Upper lobe of left lung (tissue), 6 donors: ENCODE results near the gene FXYD7. TPM values are rescaled to one million over a fixed set of nuclear protein-coding genes. Genes with fewer than 3 reads are reported as not detected.

ENCODE experiments used
- ATAC-seq, 2 donors: fragments of 200-7000 bp; cut with Tn5 transposase; one replicate each; pipeline ENCODE4 v1.9.1; 2022; ENCODE audit warnings: mild to moderate bottlenecking in 2 of 2, moderate library complexity in 2 of 2; ENCODE audit not compliant: low FRiP score in 2 of 2
- DNase-seq, 2 donors: peaks; one replicate each; pipeline ENCODE4 v3.0.0-alpha.2; 2019 to 2020
- H3K27ac ChIP-seq, 4 donors: fragments of 200-600 bp; sonication (generic); one replicate each; pipeline ENCODE4 v1.5.1; 2016 to 2019
- H3K27me3 ChIP-seq, 4 donors: fragments of 200-600 bp; sonication (generic); one replicate each; pipeline ENCODE4 v1.5.1; 2017 to 2019
- H3K36me3 ChIP-seq, 4 donors: fragments of 200-600 bp; sonication (generic); one replicate each; pipeline ENCODE4 v1.5.1; 2016 to 2019
- H3K4me1 ChIP-seq, 4 donors: fragments of 200-600 bp; sonication (generic); one replicate each; pipeline ENCODE4 v1.5.1; 2018 to 2019
- H3K4me3 ChIP-seq, 4 donors: fragments of 200-600 bp; sonication (generic); one replicate each; pipeline ENCODE4 v1.5.1; 2017 to 2019; ENCODE audit warnings: mild to moderate bottlenecking in 2 of 4, moderate library complexity in 1 of 4
- H3K9me3 ChIP-seq, 4 donors: fragments of 200-600 bp; sonication (generic); one replicate each; pipeline ENCODE4 v1.5.1; 2018 to 2019
- CTCF ChIP-seq, 6 experiments: fragments of 450-650 bp in 4 of 6; fragments of 200-600 bp in 2 of 6; sonication (generic) in 2 of 6; IDR thresholded peaks; one replicate each; pipeline ENCODE4 v1.5.1; 2016 to 2019; ENCODE audit warnings: antibody characterized with exemption in 6 of 6
- EP300 ChIP-seq, 4 donors: sonication (generic); formaldehyde crosslinking; IDR thresholded peaks; one replicate each; pipeline ENCODE4 v1.5.1; 2017; ENCODE audit warnings: antibody characterized with exemption in 4 of 4, control low read depth in 2 of 4
- POLR2A ChIP-seq, 4 donors: fragments of 450-650 bp; IDR thresholded peaks; one replicate each; pipeline ENCODE4 v1.5.1; 2016 to 2017; ENCODE audit warnings: antibody characterized with exemption in 4 of 4, mild to moderate bottlenecking in 2 of 4
- POLR2AphosphoS5 ChIP-seq, 2 donors: sonication (generic); formaldehyde crosslinking; IDR thresholded peaks; one replicate each; pipeline ENCODE4 v1.5.1; 2017; ENCODE audit warnings: antibody characterized with exemption in 2 of 2
- WGBS, 2 donors: methylation state at CpG; one replicate each; pipeline ENCODE4 v1.1.5; 2017 to 2018; 5-methylcytosine and 5-hydroxymethylcytosine counted together
- total RNA-seq, 6 donors: library from RNA; depleted of rRNA in 4 of 6; stranded (reverse); fragments of >200 nt in 4 of 6; gene quantifications; one replicate each; pipeline versions ENCODE4 v1.1.0 to v1.2.1, GENCODE V29; 2016 to 2021
- donor health status: DM: no; HTN: no; CAD: no; lungs with moderate emphysema.
- donor health status: DM: no; HTN: yes; CAD: no; lungs with severe emphysema.

Gene FXYD7
- total RNA-seq, 6 donors from 2014 or later: 0.34 TPM; not detected in 5

- Histone ChIP-seq H3K27ac (peak overlapping the region; percentile 75 to 87 (median 80)), H3K27me3 (no peaks in the 10 kb centered on the region), H3K4me3 (peak overlapping the region in 3 of 4 donors; percentile 19 to 52 (median 35)), H3K9me3 (no peaks in the 10 kb centered on the region), H3K36me3 (peaks cover 0 to 4% (median 0%) of the 10 kb centered on the region in 4 donors), H3K4me1 (peaks cover 22 to 63% (median 38%) of the 10 kb centered on the region in 4 donors)
- DNase-seq: peak in 1 of 2 donors; percentile 55
- ATAC-seq: no peak
- TF ChIP-seq CTCF (IDR thresholded peaks at IDR 0.05): no peak
- TF ChIP-seq POLR2A (IDR thresholded peaks at IDR 0.05): no peak
- TF ChIP-seq EP300 (IDR thresholded peaks at IDR 0.05): no peak
- TF ChIP-seq POLR2AphosphoS5 (IDR thresholded peaks at IDR 0.05): no peak
- WGBS, 2 donors: 30 to 31% methylated on average over 5 to 14 of the region's 14 CpGs
Observed at GRCh38 chr19:35119091-35119490, 24.0 kb upstream of the FXYD7 start.

GRCh38 chr19:35119578-35120155, 23.4 kb upstream of the FXYD7 start:
- no peaks in the 10 kb centered on the region for H3K27me3 ChIP-seq
- no peak for TF ChIP-seq CTCF (IDR thresholded peaks at IDR 0.05)
- TF ChIP-seq EP300 (IDR thresholded peaks at IDR 0.05): no peak
- TF ChIP-seq POLR2AphosphoS5 (IDR thresholded peaks at IDR 0.05): no peak
- TF ChIP-seq POLR2A (IDR thresholded peaks at IDR 0.05): no peak
- peak overlapping the region in 2 of 4 donors; percentile 35 to 52 for H3K4me3 ChIP-seq
- WGBS, 2 donors: 74 to 75% methylated on average over 9 of the region's 9 CpGs
- ATAC-seq: no peak
- DNase-seq: no peak
- H3K27ac ChIP-seq: peak overlapping the region; percentile 44 to 87 (median 76)
- H3K36me3 ChIP-seq: peaks cover 0 to 4% (median 0%) of the 10 kb centered on the region in 4 donors
- peaks cover 19 to 61% (median 38%) of the 10 kb centered on the region in 4 donors for H3K4me1 ChIP-seq
- no peaks in the 10 kb centered on the region for H3K9me3 ChIP-seq

- ATAC-seq: peak in 1 of 2 donors; percentile 67
- H3K27ac ChIP-seq: peak overlapping the region in 2 of 4 donors; percentile 41 to 45
Observed at GRCh38 chr19:35120492-35120891, 22.6 kb upstream of the FXYD7 start.

GRCh38 chr19:35120898-35121297, 22.2 kb upstream of the FXYD7 start:
- Histone ChIP-seq H3K36me3 (peaks cover 0 to 4% (median 0%) of the 10 kb centered on the region in 4 donors), H3K9me3 (no peaks in the 10 kb centered on the region), H3K27ac (peak overlapping the region in 2 of 4 donors; percentile 41 to 45), H3K4me3 (no peak overlapping the region), H3K4me1 (peaks cover 19 to 58% (median 34%) of the 10 kb centered on the region in 4 donors), H3K27me3 (no peaks in the 10 kb centered on the region)
- DNase-seq (no peak), ATAC-seq (peak in 1 of 2 donors; percentile 60)
- WGBS, 2 donors: 61 to 73% methylated on average over 4 to 7 of the region's 7 CpGs
- TF ChIP-seq EP300 (IDR thresholded peaks at IDR 0.05) (no peak), POLR2A (IDR thresholded peaks at IDR 0.05) (no peak), POLR2AphosphoS5 (IDR thresholded peaks at IDR 0.05) (no peak), CTCF (IDR thresholded peaks at IDR 0.05) (no peak)

More at GRCh38 chr19:35120492-35120891, 22.6 kb upstream of the FXYD7 start:
- Histone ChIP-seq H3K9me3 (no peaks in the 10 kb centered on the region), H3K4me3 (no peak overlapping the region), H3K4me1 (peaks cover 19 to 58% (median 36%) of the 10 kb centered on the region in 4 donors), H3K27me3 (no peaks in the 10 kb centered on the region), H3K36me3 (peaks cover 0 to 4% (median 0%) of the 10 kb centered on the region in 4 donors)
- no peak for DNase-seq
- WGBS, 2 donors: 56 to 58% methylated on average over 5 to 7 of the region's 7 CpGs
- no peak for TF ChIP-seq EP300 (IDR thresholded peaks at IDR 0.05)
- no peak for TF ChIP-seq POLR2A (IDR thresholded peaks at IDR 0.05)
- no peak for TF ChIP-seq CTCF (IDR thresholded peaks at IDR 0.05)
- TF ChIP-seq POLR2AphosphoS5 (IDR thresholded peaks at IDR 0.05): no peak
